Measurements from ENCODE around the gene DDX47.

DDX47 gene

DNA sequence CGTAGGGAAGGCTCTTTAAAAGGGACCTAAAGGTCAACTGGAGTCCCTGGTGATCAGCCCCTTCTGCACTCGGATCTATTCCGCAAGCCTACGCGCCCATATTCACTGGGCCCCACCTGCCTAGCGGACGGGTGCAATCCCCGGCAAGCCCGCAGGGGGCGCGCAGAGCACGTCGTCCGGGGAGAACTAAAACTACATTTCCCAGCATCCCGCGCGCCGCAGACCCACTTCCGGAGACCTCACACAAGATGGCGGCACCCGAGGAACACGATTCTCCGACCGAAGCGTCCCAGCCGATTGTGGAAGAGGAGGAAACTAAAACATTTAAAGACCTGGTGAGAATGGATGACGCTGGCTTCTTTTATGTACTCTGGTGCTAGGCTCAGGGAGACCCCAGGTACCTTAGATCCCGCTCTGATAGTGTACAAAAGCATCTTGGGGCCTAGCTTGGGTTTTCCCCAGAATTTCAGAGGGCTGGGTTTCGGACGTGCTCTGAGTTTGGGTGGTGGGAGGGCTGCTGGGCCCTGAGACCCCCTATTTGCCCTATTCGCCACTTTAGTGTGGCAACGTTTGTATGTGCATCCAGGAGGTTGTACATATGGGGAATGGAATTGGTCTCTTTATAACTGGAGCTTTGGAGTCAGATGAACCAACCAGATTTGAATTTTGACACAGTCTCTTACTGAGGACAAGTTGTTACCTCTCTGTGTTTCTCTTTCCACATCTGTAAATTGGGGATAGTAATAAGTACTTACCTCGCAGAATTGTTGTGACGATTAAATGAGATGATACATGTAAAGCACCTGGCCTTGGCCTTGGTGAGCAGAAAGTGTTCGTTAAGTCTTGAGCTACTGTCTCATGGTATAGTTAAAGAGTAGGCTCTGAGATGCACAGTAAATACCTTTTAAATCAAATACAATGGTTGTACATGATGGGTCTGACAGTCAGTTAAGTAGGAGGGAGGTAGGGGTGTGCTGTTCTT, at the start of gene DDX47:
Gene DDX47, plus strand, starts transcription at position 227 of the 982 bp plus-strand sequence. Its CDS starts 22 bp downstream, at position 249.
- DNase-seq = peak; percentile 98

DNA sequence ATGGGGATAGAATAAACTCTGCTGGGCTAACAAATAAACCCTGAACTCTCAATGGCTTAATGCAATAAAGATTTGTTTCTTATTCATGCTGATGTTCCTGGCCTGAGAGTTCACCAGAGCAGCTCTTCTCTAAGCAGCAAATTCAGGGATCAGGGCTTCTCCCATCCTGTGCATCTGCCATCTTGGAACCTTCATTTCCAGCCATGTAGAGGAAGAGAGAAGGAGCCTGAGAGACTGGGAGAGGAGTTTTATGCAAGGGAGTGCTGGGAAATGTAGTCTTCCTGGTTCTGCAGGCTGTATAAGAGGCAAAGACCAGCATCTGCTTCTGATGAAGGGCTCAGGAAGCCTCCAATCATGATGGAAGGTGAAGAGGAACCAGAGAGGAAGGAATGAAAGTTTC, 48.3 kb upstream of the DDX47 start:
- DNase-seq = no peak

DNA sequence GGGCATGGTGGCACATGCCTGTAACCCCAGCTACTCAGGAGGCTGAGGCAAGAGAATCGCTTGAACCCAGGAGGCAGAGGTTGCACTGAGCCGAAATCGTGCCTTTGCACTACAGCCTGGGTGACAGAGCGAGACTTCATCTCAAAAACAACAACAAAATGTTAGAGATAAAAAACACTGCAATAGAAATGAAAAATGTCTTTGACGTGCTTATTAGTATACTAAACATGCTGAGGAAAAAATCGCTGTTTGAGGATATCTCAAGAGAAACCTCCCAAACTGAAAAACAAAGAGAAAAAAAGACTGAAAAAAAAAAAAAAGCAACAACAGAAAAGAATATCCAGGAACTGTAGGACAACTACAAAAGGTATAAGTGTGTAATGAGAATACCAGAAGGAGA, 42.9 kb upstream of the DDX47 start:
- DNase-seq = no peak

DNA sequence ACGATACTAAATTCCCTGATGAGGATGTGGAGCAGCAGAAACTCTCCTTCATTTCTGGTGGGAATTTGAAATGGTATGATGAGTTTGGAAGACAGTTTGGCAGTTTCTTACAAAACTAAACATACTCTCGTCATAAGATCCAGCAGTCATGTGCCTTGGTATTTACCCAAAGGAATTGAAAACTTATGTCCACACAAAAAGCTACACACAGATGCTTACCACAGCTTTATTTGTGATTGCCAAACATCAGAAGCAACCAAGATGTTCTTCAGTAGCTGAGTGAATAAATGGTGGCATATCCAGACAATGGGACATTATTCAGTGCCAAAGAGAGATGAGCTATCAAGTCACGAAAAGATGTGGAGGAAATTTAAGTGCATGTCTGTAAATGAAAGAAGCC, 38.4 kb upstream of the DDX47 start:
- DNase-seq = no peak

- DNase-seq = no peak
These were observed 36.9 kb upstream of the DDX47 start for GRCh38 chr12:12776261-12776660.

DNA sequence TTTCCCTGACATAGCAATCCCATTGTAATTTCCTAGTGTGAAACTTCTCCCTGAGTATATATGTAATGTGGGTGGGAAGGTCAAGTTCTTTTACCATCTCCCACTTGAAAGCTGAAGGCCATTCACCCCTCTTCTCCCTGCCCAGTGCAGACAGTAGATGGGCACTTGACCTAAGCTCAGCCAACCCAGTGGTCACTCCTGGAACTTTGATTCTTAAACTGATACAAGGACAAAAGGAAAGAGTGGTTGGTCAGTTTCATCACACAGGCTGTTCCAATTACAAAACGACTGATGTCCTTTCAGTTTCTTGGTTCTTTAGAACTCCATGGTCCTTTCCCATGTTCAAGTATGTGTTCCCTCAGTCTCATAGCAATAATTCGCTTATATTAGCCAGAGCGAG, 36.1 kb upstream of the DDX47 start:
- no peak for DNase-seq

- DNase-seq = no peak
These were observed 34.1 kb upstream of the DDX47 start for GRCh38 chr12:12779007-12779406.

GRCh38 chr12:12779529-12779928, 33.6 kb upstream of the DDX47 start:
- DNase-seq = no peak

DNA sequence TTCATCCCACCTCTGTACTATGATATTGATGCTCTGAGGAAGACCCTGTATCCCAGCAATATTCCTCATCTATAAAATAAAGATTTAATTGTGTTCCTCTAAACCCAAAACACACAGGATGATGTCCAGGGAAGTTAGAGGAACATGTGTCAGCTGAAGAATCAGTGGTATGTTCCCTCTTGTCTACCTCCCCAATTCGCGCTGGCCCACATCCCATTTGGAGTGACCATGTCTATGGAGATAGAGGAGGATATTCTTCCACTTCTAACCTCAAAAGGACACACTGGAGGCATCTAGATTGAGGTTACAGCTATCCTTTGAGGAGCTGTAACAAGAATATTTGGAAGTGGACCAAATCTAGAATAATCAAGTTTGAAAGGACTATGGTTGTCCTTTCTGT, 29.0 kb upstream of the DDX47 start:
- no peak for DNase-seq

GRCh38 chr12:12784911-12785814, 28.0 kb upstream of the DDX47 start, which contains the start of gene APOLD1:
TSS of gene APOLD1 (plus strand) at chr12:12785659. CDS start at chr12:12785692, 33 bp downstream.
- DNase-seq = no peak

DNA sequence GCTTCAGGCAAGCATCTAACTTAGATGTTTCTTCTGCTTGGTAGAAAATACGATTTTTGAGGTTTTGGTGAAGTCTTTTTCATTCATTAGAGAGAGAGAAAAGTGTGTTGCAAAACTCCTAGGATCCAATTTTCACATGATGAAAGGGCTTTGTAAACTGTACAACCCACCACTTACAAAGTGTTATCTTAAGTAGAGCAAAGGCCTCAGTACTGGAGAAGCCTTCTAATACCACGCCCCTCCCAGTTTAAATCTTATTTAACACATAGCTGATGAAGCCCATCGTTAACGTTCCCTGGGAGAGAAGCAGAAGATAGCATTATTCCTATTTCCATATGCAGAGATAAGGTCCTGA, 26.8 kb upstream of the DDX47 start:
- no peak for DNase-seq

- DNase-seq = peak; percentile 82
These were observed 26.2 kb upstream of the DDX47 start for GRCh38 chr12:12786706-12787601.

DNA sequence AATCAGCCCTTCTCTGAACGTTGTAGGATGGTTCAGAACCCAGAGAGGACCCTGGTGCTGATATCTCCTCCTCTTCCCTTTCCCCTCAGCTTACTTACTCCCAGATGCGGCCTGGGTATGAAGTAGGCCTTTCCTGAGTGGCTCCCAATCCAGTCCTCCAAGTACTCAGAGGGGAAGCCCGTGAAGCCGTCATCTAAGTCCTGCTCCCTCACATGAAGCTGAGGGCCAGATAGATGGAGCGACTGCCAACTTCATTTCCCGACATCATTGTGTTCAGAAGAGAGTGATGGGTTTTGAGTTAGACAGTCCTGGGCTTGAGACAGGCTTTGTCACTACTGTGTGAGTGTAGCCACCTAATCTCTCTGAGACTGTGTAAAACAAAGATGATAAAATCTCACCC, 25.0 kb upstream of the DDX47 start:
- DNase-seq = no peak

GRCh38 chr12:12788675-12789368, 24.3 kb upstream of the DDX47 start:
- peak; percentile 83 for DNase-seq

DNA sequence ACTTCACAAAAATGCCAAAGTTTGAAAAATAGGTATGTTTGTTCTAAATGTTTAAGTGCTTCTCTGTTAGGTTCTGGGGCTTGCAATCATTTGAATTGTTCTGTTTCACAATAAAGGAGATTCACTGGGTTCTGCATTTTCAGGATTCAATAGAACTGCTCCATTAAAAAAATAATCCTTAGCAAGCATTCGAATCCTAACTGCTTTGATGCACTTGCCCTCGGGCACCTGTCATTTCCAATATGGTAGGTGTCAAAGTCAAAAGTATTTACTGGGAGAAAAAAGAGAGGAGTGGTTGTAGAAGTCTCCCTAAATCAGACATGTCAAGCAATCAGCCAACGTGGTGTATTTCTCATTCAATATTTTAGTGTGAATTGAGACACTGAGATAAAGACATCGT, 22.2 kb upstream of the DDX47 start:
- no peak for DNase-seq

DNA sequence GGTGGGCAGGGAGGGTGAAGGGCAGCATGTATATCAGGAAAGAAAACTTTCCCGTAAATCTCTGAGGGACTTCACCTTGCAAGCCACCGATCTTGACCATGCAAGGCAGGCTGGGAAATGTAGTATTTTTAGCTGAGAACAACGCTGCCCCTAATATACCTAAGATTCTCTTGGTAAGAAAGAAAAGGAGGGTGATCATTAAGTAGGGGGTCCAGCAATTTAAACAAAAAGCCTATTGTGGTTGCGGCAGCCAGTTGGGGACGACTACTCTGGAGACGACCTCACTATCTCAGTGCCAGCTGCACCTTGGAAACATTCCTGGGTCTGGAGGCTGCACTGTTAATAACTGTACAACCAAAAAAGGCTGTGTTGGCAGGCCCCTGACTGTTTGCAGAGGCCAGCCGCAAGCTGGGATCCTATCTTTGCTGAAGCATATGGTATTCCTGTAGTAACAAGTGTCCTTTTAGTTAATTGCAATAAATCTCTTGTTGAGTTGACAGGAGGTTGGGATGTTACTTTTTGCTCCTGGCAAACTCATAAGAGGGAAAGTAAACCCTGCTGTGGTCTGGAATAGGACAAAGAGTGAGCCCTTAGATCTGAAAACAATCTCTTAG, 21.3 kb upstream of the DDX47 start:
- DNase-seq = no peak

DNA sequence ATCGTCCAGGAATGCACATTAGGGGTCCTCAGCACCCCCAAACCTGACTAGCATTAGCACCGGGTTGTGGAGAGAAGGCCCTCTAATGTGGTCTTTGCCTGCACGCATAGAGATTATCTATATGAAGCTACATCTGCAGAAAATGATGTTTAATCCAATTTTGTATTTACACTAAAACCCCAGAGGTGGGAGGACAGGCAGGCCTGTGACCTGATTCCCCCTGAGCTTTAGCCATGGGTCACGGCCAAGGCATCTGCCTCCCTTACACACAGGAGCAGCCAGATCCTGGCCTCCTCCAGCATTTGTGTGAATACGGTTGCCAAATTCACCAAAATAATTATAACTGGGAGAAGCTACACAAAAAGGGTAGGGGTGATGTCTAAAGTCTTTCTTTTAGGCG, 20.7 kb upstream of the DDX47 start:
- DNase-seq = no peak

GRCh38 chr12:12794686-12795085, 18.5 kb upstream of the DDX47 start:
- DNase-seq = no peak

DNA sequence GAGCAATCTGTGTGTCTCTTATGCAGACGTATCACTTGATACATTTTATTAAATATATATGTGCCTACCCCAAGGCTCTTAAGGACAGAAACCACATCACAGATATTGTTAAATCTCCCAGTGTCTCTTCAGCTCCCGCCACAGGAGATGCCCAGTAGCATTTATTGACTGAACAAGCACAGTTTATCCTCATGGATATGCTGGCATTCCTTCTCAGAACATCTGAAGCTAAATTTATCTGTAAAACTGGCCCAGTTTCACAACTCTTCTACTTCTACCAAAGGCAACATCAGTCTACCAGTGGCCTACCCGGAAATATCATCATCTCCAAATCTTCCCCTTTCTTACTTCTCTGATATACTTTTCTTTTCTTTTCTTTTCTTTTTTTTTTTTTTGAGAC, 17.0 kb upstream of the DDX47 start:
- no peak for DNase-seq

DNA sequence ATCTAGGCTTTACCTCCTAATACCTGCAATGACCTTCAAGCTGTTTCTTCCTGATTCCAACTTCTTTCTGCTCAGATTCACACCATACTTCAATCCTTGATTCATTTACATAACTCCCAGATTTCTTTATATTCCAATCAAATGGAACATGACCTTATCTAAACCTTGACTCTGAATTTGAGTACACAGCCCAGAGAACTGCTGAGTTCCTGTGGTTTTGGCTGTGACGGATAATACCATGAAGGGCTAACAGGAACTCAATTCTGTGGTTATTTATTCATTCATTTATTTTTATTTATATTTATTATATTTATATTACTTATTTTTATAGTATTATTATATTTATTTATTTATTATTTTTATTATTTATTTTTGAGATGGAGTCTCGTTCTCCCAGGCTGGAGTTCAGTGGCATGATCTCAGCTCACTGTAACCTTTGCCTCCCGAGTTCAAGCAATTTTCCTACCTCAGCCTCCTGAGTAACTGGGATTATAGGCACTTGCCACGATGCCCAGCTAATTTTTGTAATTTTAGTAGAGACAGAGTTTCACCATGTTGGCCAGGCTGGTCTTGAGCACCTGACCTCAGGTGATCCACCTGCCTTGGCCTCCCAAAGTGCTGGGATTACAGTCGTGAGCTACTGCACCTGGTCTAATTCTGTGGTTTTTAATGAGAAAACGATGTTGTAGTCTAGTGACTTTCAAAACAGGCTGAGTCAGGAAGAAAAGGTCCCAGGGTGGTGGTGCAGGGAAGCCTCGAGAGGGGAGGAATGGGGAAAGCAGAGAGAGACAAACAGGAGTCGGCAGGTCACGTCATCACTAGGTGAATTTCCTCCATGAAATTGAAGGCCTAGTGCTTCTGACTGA, 16.0 kb upstream of the DDX47 start:
- no peak for DNase-seq

- no peak for DNase-seq
These were observed 15.4 kb upstream of the DDX47 start for GRCh38 chr12:12797794-12798152.

All from CD4-positive, alpha-beta T cell treated with Interleukin-17A for 4 hours (primary cell).